Muscle of leg (tissue), 11 donors: Measurements from ENCODE around the gene PTPRG. TPM values are rescaled to one million over a fixed set of nuclear protein-coding genes. Genes with fewer than 3 reads are reported as not detected.
"Not testable (repeated sequence)": the region's sequence is repeated elsewhere in the genome, so short reads cannot be mapped to it uniquely, and the experiment has no call there.

Experiments
- DNase-seq: peaks from one replicate; pipeline ENCODE4 v3.0.0; 2013
- H3K27ac ChIP-seq: one replicate; pipeline ENCODE4 v1.5.1; 2013; ENCODE audit warnings: mild to moderate bottlenecking, low read length, control low read depth
- H3K27me3 ChIP-seq: one replicate; pipeline ENCODE4 v1.6.1; 2013; ENCODE audit warnings: low read length; ENCODE audit not compliant: control insufficient read depth, insufficient read depth
- H3K36me3 ChIP-seq: one replicate; pipeline ENCODE4 v1.6.1; 2013; ENCODE audit warnings: low read length; ENCODE audit not compliant: control insufficient read depth, insufficient read depth
- H3K4me1 ChIP-seq: one replicate; pipeline ENCODE4 v1.6.1; 2013; ENCODE audit warnings: low read length; ENCODE audit not compliant: control insufficient read depth, insufficient read depth
- H3K4me3 ChIP-seq: one replicate; pipeline ENCODE4 v1.5.1; 2013; ENCODE audit warnings: low read length, control low read depth
- H3K9me3 ChIP-seq: replicated peaks from 2 replicates; pipeline ENCODE4 v1.6.1; 2013; ENCODE audit warnings: low read depth, low read length; ENCODE audit not compliant: control insufficient read depth
- WGBS: methylation state at CpG from one replicate; pipeline ENCODE4 v1.1.5; 2013; ENCODE audit warnings: missing lambda C conversion rate; ENCODE audit not compliant: insufficient coverage; 5-methylcytosine and 5-hydroxymethylcytosine counted together
- polyA plus RNA-seq, 8 donors: library from polyadenylated mRNA; unstranded; fragments of 120-200 nt; gene quantifications; one replicate each; pipeline versions ENCODE4 v1.2.1 to v1.2.3, GENCODE V29; 2013; ENCODE audit warnings: inconsistent platforms in 1 of 8, low replicate concordance in 1 of 8; ENCODE audit not compliant: insufficient read length in 8 of 8, insufficient read depth in 1 of 8
- total RNA-seq: library from RNA; stranded (reverse); fragments of 120-200 nt; gene quantifications from one replicate; pipeline ENCODE4 v1.2.4, GENCODE V29; 2013

PTPRG gene
- total and polyA plus RNA-seq, 9 donors, result 15.7 to 45.7 (median 30.8) TPM

DNA sequence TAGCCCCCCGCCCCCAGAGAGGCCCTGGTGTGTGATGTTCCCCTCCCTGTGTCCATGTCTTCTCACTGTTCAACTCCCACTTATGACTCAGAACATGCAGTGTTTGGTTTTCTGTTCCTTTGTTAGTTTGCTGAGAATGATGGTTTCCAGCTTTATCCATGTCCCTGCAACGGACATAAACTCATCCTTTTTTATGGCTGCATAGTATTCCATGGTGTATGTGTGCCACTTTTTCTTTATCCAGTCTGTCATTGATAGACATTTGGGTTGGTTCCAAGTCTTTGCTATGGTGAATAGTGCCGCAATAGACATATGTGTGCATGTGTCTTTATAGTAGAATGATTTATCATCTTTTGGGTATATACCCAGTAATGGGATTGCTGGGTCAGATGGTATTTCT lies 149.5 kb downstream of the PTPRG start:
- H3K27me3 ChIP-seq, H3K9me3 ChIP-seq, H3K4me3 ChIP-seq, H3K36me3 ChIP-seq, H3K4me1 ChIP-seq, DNase-seq, H3K27ac ChIP-seq: not testable (repeated sequence)
- no CpG with 5 or more reads among the region's 3 CpGs for WGBS

DNA sequence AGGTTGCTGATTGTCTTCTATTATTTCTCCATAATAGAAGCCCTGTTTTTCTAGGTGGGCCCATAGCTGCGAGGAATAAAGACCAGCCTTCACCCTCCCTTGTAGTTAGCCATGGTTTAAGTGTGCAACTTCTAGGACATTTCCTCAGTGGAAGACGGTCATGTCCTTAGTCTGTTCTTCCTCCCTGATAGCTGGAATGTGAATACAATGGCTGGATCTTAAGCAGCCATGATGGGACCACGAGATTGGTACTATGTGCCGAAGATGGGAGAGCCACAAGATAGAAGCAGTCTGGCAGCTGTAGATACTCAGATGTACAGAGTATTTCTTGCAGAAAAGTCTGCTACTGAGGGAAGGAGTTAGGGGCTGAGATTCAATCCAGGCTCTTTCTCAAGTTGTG lies 152.9 kb downstream of the PTPRG start:
- Histone ChIP-seq H3K4me3 (no peak overlapping the region), H3K9me3 (peaks cover 4% of the 10 kb centered on the region), H3K27me3 (no peaks in the 10 kb centered on the region), H3K27ac (no peak overlapping the region), H3K36me3 (no peaks in the 10 kb centered on the region), H3K4me1 (peaks cover 8% of the 10 kb centered on the region)
- 90% methylated on average over 3 of the region's 4 CpGs for WGBS
- DNase-seq, result no peak

- no peak overlapping the region for H3K4me3 ChIP-seq
- H3K36me3 ChIP-seq, result no peaks in the 10 kb centered on the region
- no peak overlapping the region for H3K27ac ChIP-seq
- H3K4me1 ChIP-seq, result peaks cover 10% of the 10 kb centered on the region
- DNase-seq, result peak; percentile 43
- peaks cover 4% of the 10 kb centered on the region for H3K9me3 ChIP-seq
- no peaks in the 10 kb centered on the region for H3K27me3 ChIP-seq
- no CpG with 5 or more reads among the region's 4 CpGs for WGBS
Measured at GRCh38 chr3:61715886-61716527, 154.6 kb downstream of the PTPRG start.

DNA sequence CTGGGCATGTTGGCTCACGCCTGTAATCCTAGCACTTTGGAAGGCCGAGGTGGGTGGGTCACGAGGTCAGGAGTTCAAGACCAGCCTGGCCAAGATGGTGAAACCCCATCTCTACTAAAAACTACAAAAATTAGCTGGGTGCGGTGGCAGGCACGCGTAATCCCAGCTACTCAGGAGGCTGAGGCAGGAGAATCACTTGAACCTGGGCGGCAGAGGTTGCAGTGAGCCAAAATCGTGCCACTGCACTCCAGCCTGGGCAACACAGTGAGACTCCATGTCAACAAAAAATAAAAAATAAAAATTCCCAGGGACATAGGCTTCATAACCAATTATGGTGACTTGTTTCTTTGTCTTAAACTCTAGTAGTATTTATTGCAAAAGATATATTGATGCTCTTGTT lies 155.3 kb downstream of the PTPRG start:
- H3K4me1 ChIP-seq, DNase-seq, H3K4me3 ChIP-seq, H3K27me3 ChIP-seq, H3K9me3 ChIP-seq, H3K36me3 ChIP-seq, H3K27ac ChIP-seq: not testable (repeated sequence)
- WGBS, result 91% methylated on average over 4 of the region's 8 CpGs

- H3K4me3 ChIP-seq, result no peak overlapping the region
- no peaks in the 10 kb centered on the region for H3K27me3 ChIP-seq
- 80% methylated on average over 1 of the region's 3 CpGs for WGBS
- DNase-seq, result no peak
- no peaks in the 10 kb centered on the region for H3K36me3 ChIP-seq
- H3K4me1 ChIP-seq, result peaks cover 10% of the 10 kb centered on the region
- no peak overlapping the region for H3K27ac ChIP-seq
- H3K9me3 ChIP-seq, result peaks cover 4% of the 10 kb centered on the region
Measured at GRCh38 chr3:61718565-61718964, 157.2 kb downstream of the PTPRG start.

GRCh38 chr3:61719278-61719977 lies 158.1 kb downstream of the PTPRG start:
- no peak overlapping the region for H3K27ac ChIP-seq
- 62% methylated on average over 4 of the region's 8 CpGs for WGBS
- no peaks in the 10 kb centered on the region for H3K36me3 ChIP-seq
- peaks cover 1% of the 10 kb centered on the region for H3K9me3 ChIP-seq
- no peaks in the 10 kb centered on the region for H3K27me3 ChIP-seq
- H3K4me1 ChIP-seq, result peaks cover 10% of the 10 kb centered on the region
- no peak for DNase-seq
- H3K4me3 ChIP-seq, result no peak overlapping the region

DNA sequence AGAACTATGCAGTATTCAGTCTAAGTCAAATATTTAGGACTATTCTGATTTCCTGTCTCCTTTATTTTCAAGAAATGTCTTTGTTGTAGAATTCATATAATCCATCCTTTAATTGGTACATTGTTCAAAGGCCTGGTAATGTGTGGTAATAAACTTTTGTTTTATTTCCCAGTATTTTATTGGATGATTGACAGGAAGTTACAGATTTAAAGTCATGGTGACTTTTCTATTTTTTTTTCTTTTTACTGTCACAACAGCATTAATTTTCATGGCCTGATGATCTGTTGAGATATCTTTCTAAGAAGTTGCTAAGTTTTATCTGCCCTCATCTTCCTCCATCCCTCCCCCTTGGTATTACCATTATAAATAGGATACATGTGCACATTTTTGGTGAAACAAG lies 161.7 kb downstream of the PTPRG start:
- Histone ChIP-seq H3K27me3 (no peaks in the 10 kb centered on the region), H3K27ac (no peak overlapping the region), H3K4me1 (peaks cover 13% of the 10 kb centered on the region), H3K4me3 (no peak overlapping the region), H3K36me3 (no peaks in the 10 kb centered on the region), H3K9me3 (no peaks in the 10 kb centered on the region)
- DNase-seq, result no peak

DNA sequence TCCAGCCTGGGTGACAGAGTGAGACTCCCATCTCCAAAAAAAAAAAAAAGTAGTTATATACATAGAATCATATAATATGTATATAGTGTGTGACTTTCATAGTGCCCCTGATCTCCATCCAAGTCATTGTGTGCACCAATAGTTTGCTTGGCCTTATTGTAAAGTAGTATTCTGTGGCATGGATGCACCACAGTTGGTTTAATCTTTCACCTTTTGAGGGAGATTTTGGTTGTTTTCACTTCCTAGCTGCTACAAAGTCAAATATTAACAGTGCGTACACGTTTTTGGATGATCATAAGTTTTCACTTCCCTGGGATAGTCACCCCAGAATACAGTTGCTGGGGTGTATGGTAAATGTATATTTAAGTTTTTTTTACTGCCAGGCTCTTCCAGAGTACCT lies 162.8 kb downstream of the PTPRG start:
- no peak for DNase-seq
- Histone ChIP-seq H3K36me3 (no peaks in the 10 kb centered on the region), H3K27me3 (no peaks in the 10 kb centered on the region), H3K4me1 (peaks cover 14% of the 10 kb centered on the region), H3K27ac (no peak overlapping the region), H3K4me3 (no peak overlapping the region), H3K9me3 (no peaks in the 10 kb centered on the region)
- WGBS, result no CpG with 5 or more reads among the region's 2 CpGs

DNA sequence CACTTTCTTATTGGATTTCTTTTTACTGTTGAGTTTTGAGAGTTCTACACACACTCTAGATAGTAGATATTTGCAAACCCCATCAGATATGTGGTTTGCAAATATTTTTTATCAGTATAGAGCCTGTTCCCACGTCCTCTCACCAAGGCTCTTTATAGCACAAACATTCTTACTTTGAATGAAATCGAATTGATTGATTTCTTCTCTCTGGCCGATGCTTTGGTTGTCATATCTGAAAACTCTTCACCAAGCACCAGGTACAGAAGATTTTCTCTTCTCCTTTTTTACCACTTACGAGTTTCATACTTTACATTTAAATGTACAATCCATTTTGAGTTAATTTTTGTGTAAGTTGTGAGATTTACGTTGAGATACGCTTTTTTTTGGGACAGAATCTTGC lies 163.4 kb downstream of the PTPRG start:
- no peak for DNase-seq
- WGBS, result no CpG with 5 or more reads among the region's 6 CpGs
- Histone ChIP-seq H3K27me3 (no peaks in the 10 kb centered on the region), H3K27ac (no peak overlapping the region), H3K4me3 (no peak overlapping the region), H3K36me3 (no peaks in the 10 kb centered on the region), H3K4me1 (peaks cover 12% of the 10 kb centered on the region), H3K9me3 (no peaks in the 10 kb centered on the region)

DNA sequence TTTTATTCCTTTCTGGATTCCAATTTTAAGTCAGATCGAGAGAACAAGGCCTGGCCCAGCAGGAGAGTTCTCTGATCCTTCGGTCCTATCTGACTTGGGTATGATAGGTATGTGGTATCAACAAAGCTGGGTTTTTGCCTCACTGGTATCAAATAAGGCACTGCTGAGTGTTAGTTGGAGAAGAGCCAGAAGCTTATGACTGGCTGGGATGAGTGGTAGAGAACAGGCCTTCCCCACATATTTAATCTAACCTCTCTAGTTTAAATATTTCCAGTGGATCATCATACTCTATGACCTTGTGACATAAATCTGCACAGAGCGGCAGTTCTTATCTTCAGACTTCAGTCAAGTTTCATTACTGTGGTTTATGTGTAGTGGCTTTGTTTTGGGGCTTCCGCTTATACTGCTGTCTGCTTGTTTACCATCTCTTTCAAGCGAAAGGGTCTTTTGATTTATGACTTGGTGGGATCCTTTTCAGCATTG lies 164.5 kb downstream of the PTPRG start:
- Histone ChIP-seq H3K4me3 (no peak overlapping the region), H3K4me1 (peaks cover 19% of the 10 kb centered on the region), H3K9me3 (no peaks in the 10 kb centered on the region), H3K36me3 (no peaks in the 10 kb centered on the region), H3K27ac (no peak overlapping the region), H3K27me3 (no peaks in the 10 kb centered on the region)
- no peak for DNase-seq
- WGBS, result 86% methylated on average over 2 of the region's 5 CpGs
